B cell (primary cell): ENCODE results near the gene EEFSEC. TPM values are rescaled to one million over a fixed set of nuclear protein-coding genes. Genes with fewer than 3 reads are reported as not detected.

Experiments used
- polyA plus RNA-seq: library from polyadenylated mRNA; depleted of rRNA; stranded (reverse); fragments of >200 nt; gene quantifications from 2 replicates; pipeline ENCODE4 v1.2.3, GENCODE V29; 2012
- small RNA-seq: library from RNA; depleted of rRNA; stranded (forward); fragments of <200 nt; gene quantifications from one replicate; pipeline ENCODE3, GENCODE V24; 2012; ENCODE audit warnings: low replicate concordance, low read depth; ENCODE audit not compliant: insufficient read length
- total RNA-seq, 2 donors: library from RNA; stranded (reverse); fragments of 120-200 nt in 1 of 2; gene quantifications; 1 replicate in 1 of 2; 2 replicates in 1 of 2; pipeline versions ENCODE4 v1.2.3 to v1.2.4, GENCODE V29; 2013 to 2022

Gene EEFSEC
- total and polyA plus RNA-seq, 2 donors (not counting 1 experiment from before 2014, with no cell fraction given) = 17.9 to 18.4 TPM

Small RNA genes lying within 50 kb of the gene (small RNA-seq; reads per million reads assigned to genes)
- gene RNU6-823P = not detected

Other genes starting within 250 kb of the EEFSEC start
- 0.22 and 0.24 TPM in 2 replicates for gene KBTBD12, start 238.2 kb upstream of the EEFSEC start, total RNA-seq
- not detected in 2 replicates for gene KBTBD12, start 238.2 kb upstream of the EEFSEC start, polyA plus RNA-seq
- gene SEC61A1, start 101.0 kb upstream of the EEFSEC start, total RNA-seq = 68.9 and 79.4 TPM in 2 replicates
- 48.4 and 59.7 TPM in 2 replicates for gene SEC61A1, start 101.0 kb upstream of the EEFSEC start, polyA plus RNA-seq
- gene RUVBL1, start 29.7 kb upstream of the EEFSEC start, total RNA-seq = 19.9 and 20.4 TPM in 2 replicates
- 17.6 and 20.5 TPM in 2 replicates for gene RUVBL1, start 29.7 kb upstream of the EEFSEC start, polyA plus RNA-seq